ENCODE data around the gene NUDT22. TPM values are rescaled to one million over a fixed set of nuclear protein-coding genes. Genes with fewer than 3 reads are reported as not detected.

Gene NUDT22
- total RNA-seq, 1 experiment from 2014 or later = 72.4 TPM

GRCh38 chr11:64229744-64230170, 3.7 kb downstream of the NUDT22 start:
- ChIA-PET CTCF (interaction anchor here (0.6 kb wide), 1 partner anchor 22 kb away, joined by 3 read pairs; no protein-coding TSS in a partner anchor), POLR2A (ENCODE audit: low non-redundant PET) (no interaction called here)
- no peak for TF ChIP-seq EZH2 (IDR thresholded peaks at IDR 0.05; ENCODE audit: borderline replicate concordance, low read depth, low read length, poor library complexity, severe bottlenecking)
- no peak for TF ChIP-seq CTCF (conservative IDR thresholded peaks at IDR 0.05; ENCODE audit: low read depth, low read length)
- Histone ChIP-seq H3K27me3 (replicated peaks; ENCODE audit: insufficient read depth, low read depth, low read length, poor library complexity) (no peaks in the 10 kb centered on the region), H3K4me1 (ENCODE audit: insufficient read depth, low read length, poor library complexity, severe bottlenecking) (peaks cover 30% of the 10 kb centered on the region), H3K9me3 (ENCODE audit: low read depth, low read length, poor library complexity, severe bottlenecking) (no peaks in the 10 kb centered on the region), H3K4me3 (ENCODE audit: low read depth, low read length, poor library complexity, severe bottlenecking) (peak overlapping the region; percentile 54), H3K36me3 (ENCODE audit: insufficient read depth, low read length, poor library complexity, severe bottlenecking) (no peaks in the 10 kb centered on the region), H3K27ac (ENCODE audit: low read depth, low read length, poor library complexity, severe bottlenecking) (peak overlapping the region; percentile 70)
- no TSS peak for BruUV-seq (replicated peaks)
- intact Hi-C loops (cut with micrococcal nuclease; ENCODE audit: unreplicated experiment) = no loop called here
- no peak for DNase-seq (ENCODE audit: low spot score)

GRCh38 chr11:64230171-64230984, 4.3 kb downstream of the NUDT22 start, which contains the start of gene DNAJC4:
Gene DNAJC4, plus strand, starts transcription at chr11:64230548. Its CDS starts 307 bp downstream, at chr11:64230855.
- BruUV-seq (replicated peaks) = no TSS peak
- ChIA-PET CTCF (interaction anchor here (0.6 kb wide), 1 partner anchor 23 kb away, joined by 3 read pairs; no protein-coding TSS in a partner anchor), POLR2A (ENCODE audit: low non-redundant PET) (interaction anchor here (0.5 kb wide), 1 partner anchor 79 kb away, joined by 3 read pairs; no protein-coding TSS in a partner anchor)
- Histone ChIP-seq H3K4me1 (ENCODE audit: insufficient read depth, low read length, poor library complexity, severe bottlenecking) (peaks cover 26% of the 10 kb centered on the region), H3K27ac (ENCODE audit: low read depth, low read length, poor library complexity, severe bottlenecking) (peak within 1 kb of the TSS; percentile 70), H3K9me3 (ENCODE audit: low read depth, low read length, poor library complexity, severe bottlenecking) (no peaks in the 10 kb centered on the region), H3K27me3 (replicated peaks; ENCODE audit: insufficient read depth, low read depth, low read length, poor library complexity) (no peaks in the 10 kb centered on the region), H3K36me3 (ENCODE audit: insufficient read depth, low read length, poor library complexity, severe bottlenecking) (no peaks in the 10 kb centered on the region), H3K4me3 (ENCODE audit: low read depth, low read length, poor library complexity, severe bottlenecking) (peak within 1 kb of the TSS; percentile 54)
- intact Hi-C loops (cut with micrococcal nuclease; ENCODE audit: unreplicated experiment) = no loop called here
- peak; percentile 96 for DNase-seq (ENCODE audit: low spot score)
- TF ChIP-seq EZH2 (IDR thresholded peaks at IDR 0.05; ENCODE audit: borderline replicate concordance, low read depth, low read length, poor library complexity, severe bottlenecking) (no peak), CTCF (conservative IDR thresholded peaks at IDR 0.05; ENCODE audit: low read depth, low read length) (no peak)

- Histone ChIP-seq H3K9me3 (ENCODE audit: low read depth, low read length, poor library complexity, severe bottlenecking) (no peaks in the 10 kb centered on the region), H3K27me3 (replicated peaks; ENCODE audit: insufficient read depth, low read depth, low read length, poor library complexity) (no peaks in the 10 kb centered on the region), H3K36me3 (ENCODE audit: insufficient read depth, low read length, poor library complexity, severe bottlenecking) (no peaks in the 10 kb centered on the region), H3K4me3 (ENCODE audit: low read depth, low read length, poor library complexity, severe bottlenecking) (peak overlapping the region; percentile 54), H3K27ac (ENCODE audit: low read depth, low read length, poor library complexity, severe bottlenecking) (peak overlapping the region; percentile 70), H3K4me1 (ENCODE audit: insufficient read depth, low read length, poor library complexity, severe bottlenecking) (peaks cover 27% of the 10 kb centered on the region)
- POLR2A ChIA-PET (ENCODE audit: low non-redundant PET) = no interaction called here
- intact Hi-C loops (cut with micrococcal nuclease; ENCODE audit: unreplicated experiment) = no loop called here
- CTCF ChIA-PET = no interaction called here
- TF ChIP-seq CTCF (conservative IDR thresholded peaks at IDR 0.05; ENCODE audit: low read depth, low read length) (no peak), EZH2 (IDR thresholded peaks at IDR 0.05; ENCODE audit: borderline replicate concordance, low read depth, low read length, poor library complexity, severe bottlenecking) (no peak)
- no TSS peak for BruUV-seq (replicated peaks)
- no peak for DNase-seq (ENCODE audit: low spot score)
These were observed 4.9 kb downstream of the NUDT22 start for GRCh38 chr11:64230985-64231365.

Data from A673 (cell line).